K562 (cell line): ENCODE measurements around the gene TBRG4. TPM values are rescaled to one million over a fixed set of nuclear protein-coding genes. Genes with fewer than 3 reads are reported as not detected.

Experiments used
- BDP1 ChIP-seq: IDR thresholded peaks from 3 replicates; pipeline ENCODE4 v1.6.1; 2011; ENCODE audit not compliant: insufficient read length, insufficient read depth
- CHD4 ChIP-seq: fragments of 200-600 bp; sonication (generic); IDR thresholded peaks from 3 replicates; pipeline ENCODE4 v1.6.1; 2012; ENCODE audit warnings: low read depth, mild to moderate bottlenecking, mixed read lengths, low read length, inconsistent platforms; ENCODE audit not compliant: insufficient read depth, insufficient replicate concordance, poor library complexity, severe bottlenecking
- EP300 ChIP-seq: IDR thresholded peaks from 2 replicates; pipeline ENCODE4 v1.6.1; 2012; ENCODE audit warnings: low read length, improper control_type of control experiment
- GTF2A2 ChIP-seq: IDR thresholded peaks from 2 replicates; pipeline ENCODE4 v1.6.1; 2016; ENCODE audit warnings: mild to moderate bottlenecking, missing genetic modification characterization, missing compliant biosample characterization
- HMGN3 ChIP-seq: IDR thresholded peaks from 2 replicates; pipeline ENCODE4 v1.6.1; 2011; ENCODE audit warnings: borderline replicate concordance, low read depth, mild to moderate bottlenecking, mixed read lengths, low read length; ENCODE audit not compliant: insufficient read length; ENCODE audit errors: extremely low read depth
- HNRNPH1 ChIP-seq: fragments of 200-400 bp; formaldehyde crosslinking; optimal IDR thresholded peaks from 2 replicates; pipeline ENCODE3; 2017; ENCODE audit warnings: low read depth, mild to moderate bottlenecking, low read length, moderate library complexity
- HSF4 ChIP-seq: fragments of 250-450 bp; sonication (Bioruptor Pico); IDR thresholded peaks from 2 replicates; pipeline ENCODE4 v2.1.2; 2022; ENCODE audit warnings: mild to moderate bottlenecking, moderate library complexity, borderline replicate concordance
- KHSRP ChIP-seq: fragments of 450-650 bp; IDR thresholded peaks from 2 replicates; pipeline ENCODE4 v1.6.1; 2017
- MAFF ChIP-seq: IDR thresholded peaks from 2 replicates; pipeline ENCODE4 v1.6.1; 2012; ENCODE audit warnings: low read length, improper control_type of control experiment
- NELFE ChIP-seq: IDR thresholded peaks from 2 replicates; pipeline ENCODE4 v1.6.1; 2011; ENCODE audit warnings: mild to moderate bottlenecking; ENCODE audit not compliant: insufficient read depth, insufficient read length
- RBM14 ChIP-seq: fragments of 200-400 bp; formaldehyde crosslinking; IDR thresholded peaks from 2 replicates; pipeline ENCODE4 v1.6.1; 2018; ENCODE audit warnings: low read depth, mild to moderate bottlenecking, low read length, moderate library complexity, borderline replicate concordance; ENCODE audit not compliant: insufficient read depth
- RBM17 ChIP-seq: fragments of 200-400 bp; formaldehyde crosslinking; IDR thresholded peaks from 2 replicates; pipeline ENCODE4 v1.6.1; 2017; ENCODE audit warnings: low read depth, mild to moderate bottlenecking, low read length, borderline replicate concordance
- SRSF7 ChIP-seq: fragments of 200-400 bp; formaldehyde crosslinking; optimal IDR thresholded peaks from 2 replicates; pipeline ENCODE3; 2017; ENCODE audit warnings: mild to moderate bottlenecking, low read depth, low read length
- TAF7 ChIP-seq: fragments of 450-650 bp; IDR thresholded peaks from 2 replicates; pipeline ENCODE4 v1.6.1; 2016; ENCODE audit warnings: missing genetic modification characterization, missing compliant biosample characterization
- ZBTB7A ChIP-seq: IDR thresholded peaks from 2 replicates; pipeline ENCODE4 v1.6.1; 2011; ENCODE audit warnings: low read depth, mild to moderate bottlenecking, low read length, moderate library complexity, borderline replicate concordance; ENCODE audit not compliant: control insufficient read depth
- ZNF23 ChIP-seq: fragments of 250-450 bp; sonication (Bioruptor Pico); IDR thresholded peaks from 2 replicates; pipeline ENCODE4 v1.4.0; 2020; ENCODE audit warnings: mild to moderate bottlenecking
- ZNF717 ChIP-seq: fragments of 250-450 bp; sonication (Bioruptor Pico); IDR thresholded peaks from 2 replicates; pipeline ENCODE4 v1.5.0; 2021
- ZNF830 ChIP-seq: fragments of 250-450 bp; sonication (Bioruptor Pico); IDR thresholded peaks from 2 replicates; pipeline ENCODE4 v1.5.0; 2021; ENCODE audit warnings: mild to moderate bottlenecking
- polyA plus RNA-seq, 8 experiments: library from polyadenylated mRNA; depleted of rRNA in 4 of 8; stranded (reverse) in 5 of 8; unstranded in 3 of 8; fragments of >200 nt; fragmentation: Nextera tagmentation in 2 of 8; fragmentation: Illumina TruSeq in 1 of 8; extraction: Ambion mirVana in 2 of 8; extraction: Trizol in 1 of 8; gene quantifications; 2 replicates each; pipeline versions ENCODE4 v1.2.1 to v1.2.3, GENCODE V29; 2011 to 2014; ENCODE audit warnings: inconsistent platforms in 1 of 8, missing spikeins in 1 of 8
- total RNA-seq, 7 experiments: library from RNA; depleted of rRNA in 6 of 7; stranded (reverse); fragments of >200 nt in 6 of 7; fragmentation: Illumina TruSeq in 2 of 7; extraction: Trizol in 2 of 7; gene quantifications; 2 replicates each; pipeline versions ENCODE4 v1.2.1 to v1.2.3, GENCODE V29; 2011 to 2021; ENCODE audit warnings: low replicate concordance in 1 of 7
- TF ChIP-seq, protein P1 (sequence below): fragments of 150-350 bp; conservative IDR thresholded peaks from 2 replicates; pipeline ENCODE4 v1.6.1; 2014; ENCODE audit warnings: low read length
- TF ChIP-seq, protein P2 (sequence below): fragments of 200-800 bp; sonication (Bioruptor generic); IDR thresholded peaks from 2 replicates; pipeline ENCODE4 v1.6.1; 2017; ENCODE audit warnings: missing genetic modification characterization, missing compliant biosample characterization
- TF ChIP-seq, protein P3 (sequence below): sonication (generic); formaldehyde crosslinking; IDR thresholded peaks from 2 replicates; pipeline ENCODE4 v1.8.0; 2022; ENCODE audit warnings: missing genetic modification reagents, mild to moderate bottlenecking, borderline replicate concordance
- TF ChIP-seq, protein P4 (sequence below): IDR thresholded peaks from 2 replicates; pipeline ENCODE4 v1.6.1; 2011; ENCODE audit not compliant: insufficient read length; ENCODE audit errors: extremely low read depth

The TBRG4 gene
- total and polyA plus RNA-seq, 9 of the 15 experiments (the other 6 are each of a cell fraction or from before 2014, with no cell fraction given) = 11.2 to 322 (median 216) TPM

DNA sequence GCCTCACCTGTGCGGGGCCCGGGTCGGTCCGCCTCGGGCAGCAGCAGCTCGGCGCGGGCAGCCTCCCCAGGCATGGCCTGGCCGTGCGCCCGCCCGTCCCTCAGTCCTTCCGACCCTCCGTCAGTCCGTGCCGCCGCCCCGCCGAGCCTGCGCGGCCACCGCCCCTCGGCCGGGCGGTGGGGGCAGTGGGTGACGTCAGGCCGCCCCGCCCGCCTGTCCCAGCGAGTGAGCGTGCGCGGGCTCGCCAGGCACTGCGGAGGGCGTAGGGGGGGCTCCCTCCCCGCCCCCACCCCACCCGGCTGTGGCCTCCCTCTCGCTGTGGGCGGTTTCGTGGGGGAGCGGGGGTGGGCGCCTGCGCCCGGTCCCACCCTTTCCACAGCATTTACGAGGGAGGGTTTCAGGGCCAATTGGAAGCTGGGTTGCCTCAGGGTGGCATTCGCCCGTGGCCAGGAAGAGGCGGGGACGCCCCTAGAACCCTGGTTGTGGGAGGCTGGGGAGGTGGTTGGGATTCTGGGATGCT, 22.6 kb downstream of the TBRG4 start, which contains the start of gene NACAD (continued):
- TF ChIP-seq, protein P1, sequence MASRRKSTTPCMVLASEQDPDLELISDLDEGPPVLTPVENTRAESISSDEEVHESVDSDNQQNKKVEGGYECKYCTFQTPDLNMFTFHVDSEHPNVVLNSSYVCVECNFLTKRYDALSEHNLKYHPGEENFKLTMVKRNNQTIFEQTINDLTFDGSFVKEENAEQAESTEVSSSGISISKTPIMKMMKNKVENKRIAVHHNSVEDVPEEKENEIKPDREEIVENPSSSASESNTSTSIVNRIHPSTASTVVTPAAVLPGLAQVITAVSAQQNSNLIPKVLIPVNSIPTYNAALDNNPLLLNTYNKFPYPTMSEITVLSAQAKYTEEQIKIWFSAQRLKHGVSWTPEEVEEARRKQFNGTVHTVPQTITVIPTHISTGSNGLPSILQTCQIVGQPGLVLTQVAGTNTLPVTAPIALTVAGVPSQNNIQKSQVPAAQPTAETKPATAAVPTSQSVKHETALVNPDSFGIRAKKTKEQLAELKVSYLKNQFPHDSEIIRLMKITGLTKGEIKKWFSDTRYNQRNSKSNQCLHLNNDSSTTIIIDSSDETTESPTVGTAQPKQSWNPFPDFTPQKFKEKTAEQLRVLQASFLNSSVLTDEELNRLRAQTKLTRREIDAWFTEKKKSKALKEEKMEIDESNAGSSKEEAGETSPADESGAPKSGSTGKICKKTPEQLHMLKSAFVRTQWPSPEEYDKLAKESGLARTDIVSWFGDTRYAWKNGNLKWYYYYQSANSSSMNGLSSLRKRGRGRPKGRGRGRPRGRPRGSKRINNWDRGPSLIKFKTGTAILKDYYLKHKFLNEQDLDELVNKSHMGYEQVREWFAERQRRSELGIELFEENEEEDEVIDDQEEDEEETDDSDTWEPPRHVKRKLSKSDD = no peak
- no peak for TF ChIP-seq TAF7
- TF ChIP-seq, protein P2, sequence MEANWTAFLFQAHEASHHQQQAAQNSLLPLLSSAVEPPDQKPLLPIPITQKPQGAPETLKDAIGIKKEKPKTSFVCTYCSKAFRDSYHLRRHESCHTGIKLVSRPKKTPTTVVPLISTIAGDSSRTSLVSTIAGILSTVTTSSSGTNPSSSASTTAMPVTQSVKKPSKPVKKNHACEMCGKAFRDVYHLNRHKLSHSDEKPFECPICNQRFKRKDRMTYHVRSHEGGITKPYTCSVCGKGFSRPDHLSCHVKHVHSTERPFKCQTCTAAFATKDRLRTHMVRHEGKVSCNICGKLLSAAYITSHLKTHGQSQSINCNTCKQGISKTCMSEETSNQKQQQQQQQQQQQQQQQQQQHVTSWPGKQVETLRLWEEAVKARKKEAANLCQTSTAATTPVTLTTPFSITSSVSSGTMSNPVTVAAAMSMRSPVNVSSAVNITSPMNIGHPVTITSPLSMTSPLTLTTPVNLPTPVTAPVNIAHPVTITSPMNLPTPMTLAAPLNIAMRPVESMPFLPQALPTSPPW (CRISPR knock-in tag) = peak; percentile 47; the same call in 1 of the 2 replicates
- TF ChIP-seq HSF4 (CRISPR knock-in tag) = no peak
- no peak for TF ChIP-seq ZNF717 (CRISPR knock-in tag)
- no peak for TF ChIP-seq GTF2A2 (tag)
- TF ChIP-seq, protein P3, sequence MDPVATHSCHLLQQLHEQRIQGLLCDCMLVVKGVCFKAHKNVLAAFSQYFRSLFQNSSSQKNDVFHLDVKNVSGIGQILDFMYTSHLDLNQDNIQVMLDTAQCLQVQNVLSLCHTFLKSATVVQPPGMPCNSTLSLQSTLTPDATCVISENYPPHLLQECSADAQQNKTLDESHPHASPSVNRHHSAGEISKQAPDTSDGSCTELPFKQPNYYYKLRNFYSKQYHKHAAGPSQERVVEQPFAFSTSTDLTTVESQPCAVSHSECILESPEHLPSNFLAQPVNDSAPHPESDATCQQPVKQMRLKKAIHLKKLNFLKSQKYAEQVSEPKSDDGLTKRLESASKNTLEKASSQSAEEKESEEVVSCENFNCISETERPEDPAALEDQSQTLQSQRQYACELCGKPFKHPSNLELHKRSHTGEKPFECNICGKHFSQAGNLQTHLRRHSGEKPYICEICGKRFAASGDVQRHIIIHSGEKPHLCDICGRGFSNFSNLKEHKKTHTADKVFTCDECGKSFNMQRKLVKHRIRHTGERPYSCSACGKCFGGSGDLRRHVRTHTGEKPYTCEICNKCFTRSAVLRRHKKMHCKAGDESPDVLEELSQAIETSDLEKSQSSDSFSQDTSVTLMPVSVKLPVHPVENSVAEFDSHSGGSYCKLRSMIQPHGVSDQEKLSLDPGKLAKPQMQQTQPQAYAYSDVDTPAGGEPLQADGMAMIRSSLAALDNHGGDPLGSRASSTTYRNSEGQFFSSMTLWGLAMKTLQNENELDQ = no peak
- TF ChIP-seq KHSRP = no peak
- no peak for TF ChIP-seq SRSF7
- TF ChIP-seq HNRNPH1 = no peak
- no peak for TF ChIP-seq BDP1
- no peak for TF ChIP-seq EP300
- TF ChIP-seq ZBTB7A = peak; percentile 61; the same call in 1 of the 2 replicates
- TF ChIP-seq, protein P4, sequence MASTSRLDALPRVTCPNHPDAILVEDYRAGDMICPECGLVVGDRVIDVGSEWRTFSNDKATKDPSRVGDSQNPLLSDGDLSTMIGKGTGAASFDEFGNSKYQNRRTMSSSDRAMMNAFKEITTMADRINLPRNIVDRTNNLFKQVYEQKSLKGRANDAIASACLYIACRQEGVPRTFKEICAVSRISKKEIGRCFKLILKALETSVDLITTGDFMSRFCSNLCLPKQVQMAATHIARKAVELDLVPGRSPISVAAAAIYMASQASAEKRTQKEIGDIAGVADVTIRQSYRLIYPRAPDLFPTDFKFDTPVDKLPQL = no peak
- TF ChIP-seq RBM17 = no peak
- no peak for TF ChIP-seq RBM14
- TF ChIP-seq ZNF830 = no peak
- no peak for TF ChIP-seq MAFF
- no peak for TF ChIP-seq NELFE
- no peak for TF ChIP-seq HMGN3
- no peak for TF ChIP-seq ZNF23 (CRISPR knock-in tag)
- no peak for TF ChIP-seq CHD4
